ENCODE results near the gene FAM120A. TPM values are rescaled to one million over a fixed set of nuclear protein-coding genes. Genes with fewer than 3 reads are reported as not detected.

Gene FAM120A
- total RNA-seq, 1 donor from 2014 or later, result 93.1 TPM

GRCh38 chr9:93573516-93573828, 122.0 kb downstream of the FAM120A start:
- Mint-ChIP-seq H3K4me3 (ENCODE audit: unreplicated experiment) (no peak overlapping the region), H3K27ac (ENCODE audit: unreplicated experiment) (no peak overlapping the region), H3K4me1 (ENCODE audit: unreplicated experiment) (peaks cover 25% of the 10 kb centered on the region), H3K9me3 (ENCODE audit: unreplicated experiment) (peaks cover 11% of the 10 kb centered on the region), H3K36me3 (ENCODE audit: unreplicated experiment) (peaks cover 10% of the 10 kb centered on the region), H3K27me3 (ENCODE audit: unreplicated experiment) (no peaks in the 10 kb centered on the region)
- no peak for DNase-seq (ENCODE audit: extremely low spot score, unreplicated experiment)
- TF ChIP-seq CTCF (IDR thresholded peaks at IDR 0.05), result no peak

GRCh38 chr9:93574091-93574899, 122.8 kb downstream of the FAM120A start:
- H3K27me3 Mint-ChIP-seq (ENCODE audit: unreplicated experiment), result no peaks in the 10 kb centered on the region
- no peak for TF ChIP-seq CTCF (IDR thresholded peaks at IDR 0.05)
- H3K4me3 Mint-ChIP-seq (ENCODE audit: unreplicated experiment), result peak overlapping the region; percentile 40
- no peak for DNase-seq (ENCODE audit: extremely low spot score, unreplicated experiment)
- peaks cover 10% of the 10 kb centered on the region for H3K36me3 Mint-ChIP-seq (ENCODE audit: unreplicated experiment)
- H3K27ac Mint-ChIP-seq (ENCODE audit: unreplicated experiment), result peak overlapping the region; percentile 85
- peaks cover 32% of the 10 kb centered on the region for H3K4me1 Mint-ChIP-seq (ENCODE audit: unreplicated experiment)
- peaks cover 11% of the 10 kb centered on the region for H3K9me3 Mint-ChIP-seq (ENCODE audit: unreplicated experiment)

GRCh38 chr9:93574900-93575795, 123.7 kb downstream of the FAM120A start:
- H3K36me3 Mint-ChIP-seq (ENCODE audit: unreplicated experiment), result peaks cover 10% of the 10 kb centered on the region
- H3K27me3 Mint-ChIP-seq (ENCODE audit: unreplicated experiment), result no peaks in the 10 kb centered on the region
- TF ChIP-seq CTCF (IDR thresholded peaks at IDR 0.05), result no peak
- peak; percentile 84 for DNase-seq (ENCODE audit: extremely low spot score, unreplicated experiment)
- H3K27ac Mint-ChIP-seq (ENCODE audit: unreplicated experiment), result peak overlapping the region; percentile 90
- peaks cover 11% of the 10 kb centered on the region for H3K9me3 Mint-ChIP-seq (ENCODE audit: unreplicated experiment)
- peaks cover 40% of the 10 kb centered on the region for H3K4me1 Mint-ChIP-seq (ENCODE audit: unreplicated experiment)
- peak overlapping the region; percentile 90 for H3K4me3 Mint-ChIP-seq (ENCODE audit: unreplicated experiment)

GRCh38 chr9:93575796-93576257, 124.3 kb downstream of the FAM120A start:
- Mint-ChIP-seq H3K36me3 (ENCODE audit: unreplicated experiment) (peaks cover 5% of the 10 kb centered on the region), H3K27ac (ENCODE audit: unreplicated experiment) (peak overlapping the region; percentile 90), H3K4me1 (ENCODE audit: unreplicated experiment) (peaks cover 47% of the 10 kb centered on the region), H3K27me3 (ENCODE audit: unreplicated experiment) (no peaks in the 10 kb centered on the region), H3K4me3 (ENCODE audit: unreplicated experiment) (peak overlapping the region; percentile 90), H3K9me3 (ENCODE audit: unreplicated experiment) (peaks cover 6% of the 10 kb centered on the region)
- no peak for TF ChIP-seq CTCF (IDR thresholded peaks at IDR 0.05)
- peak; percentile 81 for DNase-seq (ENCODE audit: extremely low spot score, unreplicated experiment)
